HG03432 (cell line): ENCODE measurements around the gene TMEM9.
"Not testable (repeated sequence)": the region's sequence is repeated elsewhere in the genome, so short reads cannot be mapped to it uniquely, and the experiment has no call there.

Source experiments
- ATAC-seq: cut with Tn5 transposase; IDR thresholded peaks from one replicate; pipeline ENCODE4 v1.9.1; 2021; ENCODE audit warnings: mild to moderate bottlenecking, moderate library complexity; ENCODE audit not compliant: unreplicated experiment

The TMEM9 gene

DNA sequence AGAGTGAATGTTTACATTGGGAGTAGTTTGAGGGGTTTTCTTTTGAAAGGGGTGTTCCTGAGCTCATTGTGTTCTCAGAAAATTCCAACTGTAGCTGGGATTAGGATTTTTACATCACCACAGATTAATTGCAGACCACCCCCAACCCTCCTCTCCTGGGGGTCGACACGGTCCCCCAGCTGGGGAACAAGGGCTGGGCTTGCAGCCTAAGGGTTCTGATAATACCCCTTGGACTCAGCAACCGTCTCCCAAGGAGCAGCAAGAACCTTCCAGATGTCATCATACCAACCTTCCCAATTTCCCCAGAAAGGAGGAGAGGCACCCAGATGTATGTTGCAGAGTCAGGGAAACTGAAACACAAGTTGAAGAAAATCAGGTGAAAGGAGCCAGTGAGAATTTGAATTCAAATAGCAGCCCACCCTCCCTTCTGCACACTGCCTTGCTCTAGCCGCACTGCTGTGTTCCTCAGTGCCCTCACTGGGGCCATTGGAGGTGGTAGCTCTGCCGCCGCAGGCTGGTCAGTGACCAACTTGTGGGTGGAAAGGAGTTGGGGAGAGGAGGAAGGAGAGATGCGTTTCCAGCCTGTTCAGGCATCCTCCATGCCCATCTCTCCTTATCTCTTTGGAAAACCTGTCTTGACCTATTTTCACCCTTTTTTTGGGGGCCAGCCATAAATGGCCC, 21.7 kb upstream of the TMEM9 start:
- ATAC-seq: no peak

DNA sequence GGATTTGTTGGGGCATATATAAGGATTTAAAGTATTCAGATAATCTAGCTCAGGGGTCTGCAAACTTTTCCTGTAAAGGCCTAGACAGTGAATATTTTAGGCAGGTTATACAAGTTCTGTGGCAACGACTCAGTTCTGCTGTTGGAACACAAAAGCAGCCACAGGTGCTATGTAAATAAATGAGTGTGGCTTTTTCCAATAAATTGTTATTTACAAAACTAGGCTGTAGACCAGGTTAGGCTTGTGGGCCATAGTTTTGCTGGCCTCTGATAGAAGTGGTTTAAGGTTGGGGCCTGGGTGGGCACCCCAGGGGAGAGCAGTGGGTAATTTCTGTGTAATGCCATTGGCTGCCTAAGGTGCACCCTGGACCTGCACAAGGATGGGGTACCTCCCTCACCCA, 19.5 kb upstream of the TMEM9 start:
- ATAC-seq: no peak

DNA sequence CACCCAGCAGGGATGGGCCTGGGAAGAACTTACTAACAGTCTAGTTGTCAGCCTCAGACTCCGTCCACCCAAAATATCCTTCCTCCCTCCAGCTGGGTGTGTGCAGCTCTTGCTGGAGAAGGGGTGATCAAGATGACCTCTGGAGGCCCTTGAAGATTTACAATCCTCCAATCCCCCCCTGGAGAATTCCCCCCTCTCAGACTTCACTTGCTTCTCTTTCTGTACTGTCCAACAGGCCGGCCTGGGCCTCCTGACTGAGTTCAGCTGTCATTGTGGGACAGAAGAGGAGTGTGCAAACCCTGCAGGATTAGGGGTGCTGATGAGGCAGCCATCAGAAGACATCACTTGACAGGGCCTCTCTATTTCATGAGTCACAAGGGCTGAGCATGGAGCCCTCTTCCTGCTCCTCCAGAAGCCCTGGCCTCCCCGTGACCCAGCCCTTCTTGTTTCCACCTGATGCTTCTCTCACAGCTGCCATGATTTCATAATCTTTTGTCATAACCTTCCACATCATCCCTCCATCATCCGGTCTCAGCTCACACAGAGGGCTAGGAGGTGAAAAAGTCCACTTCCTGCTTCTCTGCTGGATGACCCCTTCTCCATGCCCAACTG, 18.8 kb upstream of the TMEM9 start:
- ATAC-seq: no peak

- ATAC-seq: no peak
Measured at GRCh38 chr1:201172326-201172725, 18.1 kb upstream of the TMEM9 start.

- peak; percentile 43 for ATAC-seq
Measured at GRCh38 chr1:201171063-201172036, 17.1 kb upstream of the TMEM9 start.

GRCh38 chr1:201170533-201171062, 16.3 kb upstream of the TMEM9 start:
- peak; percentile 96 for ATAC-seq

- ATAC-seq: no peak
Measured at GRCh38 chr1:201169971-201170532, 15.8 kb upstream of the TMEM9 start.

DNA sequence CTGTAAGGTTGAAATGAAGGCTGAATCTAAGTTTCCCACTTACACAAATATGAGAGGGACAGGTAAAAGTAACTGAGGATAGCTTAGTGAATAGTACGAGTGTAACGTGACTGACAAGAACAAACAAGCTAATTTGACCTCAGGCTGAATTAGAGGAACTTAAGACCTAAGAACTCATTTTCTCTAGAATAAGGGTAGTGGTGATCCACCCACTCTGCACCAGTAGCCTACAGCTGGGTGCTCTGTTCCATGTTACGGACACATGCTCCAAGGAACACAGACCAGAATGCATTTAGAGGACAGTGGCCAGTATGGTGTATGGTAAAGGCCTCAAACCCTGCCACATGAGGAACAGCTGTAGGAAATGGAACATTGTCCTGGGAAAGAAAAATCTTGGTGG, 14.9 kb upstream of the TMEM9 start:
- no peak for ATAC-seq

- no peak for ATAC-seq
Measured at GRCh38 chr1:201167041-201167991, 13.0 kb upstream of the TMEM9 start.

DNA sequence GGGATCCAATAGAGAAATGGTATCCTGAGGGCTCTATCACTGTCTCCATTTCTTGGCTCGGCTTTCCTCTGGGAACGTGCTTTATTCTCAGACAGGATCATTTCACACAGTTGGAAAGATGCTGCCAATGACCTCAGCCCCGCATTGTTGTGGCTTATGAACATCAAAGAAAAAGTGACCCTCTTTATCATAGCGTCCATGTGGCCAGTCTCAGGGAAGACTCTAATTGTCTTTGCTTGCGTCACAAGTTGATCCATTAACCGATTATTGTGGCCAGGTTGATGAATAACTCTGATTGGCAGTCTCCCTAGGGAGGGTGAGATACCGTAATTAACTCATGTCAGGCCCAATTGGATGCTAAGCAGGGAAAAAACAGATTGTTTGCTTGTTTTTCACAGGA, 10.4 kb upstream of the TMEM9 start:
- ATAC-seq: no peak

DNA sequence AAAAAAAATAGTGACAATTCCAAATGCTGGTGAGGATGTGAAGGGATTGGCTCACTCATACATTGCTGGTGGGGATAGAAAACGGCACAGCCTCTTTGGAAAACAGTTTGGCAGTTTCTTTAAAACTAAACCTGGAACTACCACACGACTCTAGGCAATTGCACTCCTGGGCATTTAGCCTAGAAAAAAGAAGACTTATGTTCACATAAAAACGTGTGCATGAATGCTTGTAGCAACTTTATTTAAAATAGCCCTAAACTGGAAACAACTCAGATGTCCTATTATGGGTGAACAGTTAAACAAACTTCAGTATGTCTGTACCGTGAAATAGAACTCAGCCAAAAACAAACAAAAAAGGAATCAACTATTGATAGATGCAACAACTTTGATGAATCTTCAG, 9.4 kb upstream of the TMEM9 start:
- ATAC-seq: no peak

- ATAC-seq: not testable (repeated sequence)
Measured at GRCh38 chr1:201163036-201163435, 8.8 kb upstream of the TMEM9 start.

- no peak for ATAC-seq
Measured at GRCh38 chr1:201157949-201158348, 3.7 kb upstream of the TMEM9 start.

GRCh38 chr1:201156819-201157218, 2.5 kb upstream of the TMEM9 start:
- ATAC-seq: no peak

DNA sequence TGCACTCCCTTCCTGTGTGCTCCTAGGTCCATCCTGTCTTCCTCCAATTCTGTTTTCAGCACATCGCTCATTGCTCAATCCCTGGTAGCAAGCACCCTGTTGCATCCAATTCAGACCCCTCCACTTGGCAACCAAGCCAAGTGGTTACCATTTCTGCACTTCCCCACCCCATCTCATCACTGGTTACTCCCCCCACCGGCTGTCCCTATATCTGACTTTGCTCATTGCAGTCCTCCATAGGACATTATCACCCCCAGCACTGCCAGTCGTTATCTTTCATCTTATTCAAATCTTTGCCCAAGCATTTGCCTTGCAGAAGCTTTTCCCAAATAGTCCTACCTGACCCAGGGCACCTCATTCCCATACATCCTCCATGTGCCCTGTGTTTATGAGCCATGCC, 2.1 kb upstream of the TMEM9 start:
- no peak for ATAC-seq

DNA sequence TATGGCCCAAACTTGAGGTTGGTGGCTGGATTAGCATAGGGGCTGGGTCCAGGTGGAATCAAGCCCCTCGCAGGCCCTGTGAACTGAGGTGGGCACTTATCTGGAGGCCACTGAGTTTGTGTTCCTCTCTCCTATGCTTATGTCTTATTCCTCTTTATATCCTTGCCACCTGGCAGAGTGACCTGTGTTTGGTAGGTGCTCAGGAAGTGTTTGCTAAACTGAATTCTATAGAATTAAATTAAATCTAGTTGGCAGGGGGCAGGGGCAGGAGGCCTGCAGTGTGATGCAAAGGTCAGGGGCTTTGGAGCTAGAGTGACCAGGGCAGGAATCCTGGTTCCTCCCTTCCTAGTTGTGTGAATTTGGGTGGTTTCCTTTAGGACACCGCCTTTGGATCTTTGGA, 1.1 kb upstream of the TMEM9 start:
- ATAC-seq: no peak

- ATAC-seq: peak; percentile 82
Measured at GRCh38 chr1:201153474-201154388, 543 bp downstream of the TMEM9 start.

DNA sequence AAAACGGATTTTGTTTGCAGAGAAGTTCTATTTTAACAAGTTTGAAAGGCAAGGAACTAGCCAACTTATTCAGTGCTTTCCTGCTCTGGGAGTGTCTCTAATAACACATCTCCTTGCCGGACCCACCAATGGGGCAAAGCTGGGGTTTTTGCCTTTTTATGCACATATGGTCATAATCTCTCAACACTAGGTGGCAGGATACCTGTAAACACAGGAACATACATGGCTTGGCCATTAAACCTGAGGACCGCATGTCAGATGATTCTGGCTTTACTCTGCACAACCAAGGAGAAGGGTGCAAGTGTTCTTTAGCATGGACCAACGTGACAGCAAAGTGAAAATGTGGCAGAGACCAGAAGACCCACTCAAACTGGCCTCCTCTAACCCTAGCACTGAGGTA, 4.9 kb downstream of the TMEM9 start:
- no peak for ATAC-seq
